CD4-positive, alpha-beta T cell treated with Interleukin-15 for 1 hour (primary cell): Measurements from ENCODE around the gene ZBTB8OS.
A peak's percentile ranks its signal among the peaks of the same experiment; 100 is the strongest.
"Not testable (repeated sequence)": the region's sequence is repeated elsewhere in the genome, so short reads cannot be mapped to it uniquely, and the experiment has no call there.

Experiments
- DNase-seq: peaks from one replicate; pipeline ENCODE4 v3.0.0-alpha.2; 2020

The ZBTB8OS gene

GRCh38 chr1:32647308-32648134, 2.8 kb downstream of the ZBTB8OS start:
- no peak for DNase-seq

GRCh38 chr1:32644426-32644825, 5.9 kb downstream of the ZBTB8OS start:
- no peak for DNase-seq

GRCh38 chr1:32642292-32642827, 8.0 kb downstream of the ZBTB8OS start:
- DNase-seq = not testable (repeated sequence)

- DNase-seq = no peak
Measured at GRCh38 chr1:32639489-32640075, 10.8 kb downstream of the ZBTB8OS start.

GRCh38 chr1:32636914-32637645, 13.3 kb downstream of the ZBTB8OS start:
- peak; percentile 48 for DNase-seq

- no peak for DNase-seq
Measured at GRCh38 chr1:32635508-32636277, 14.7 kb downstream of the ZBTB8OS start.

- DNase-seq = no peak
Measured at GRCh38 chr1:32632829-32633228, 17.5 kb downstream of the ZBTB8OS start.

- DNase-seq = not testable (repeated sequence)
Measured at GRCh38 chr1:32630173-32630572, 20.2 kb downstream of the ZBTB8OS start.

- peak; percentile 29 for DNase-seq
Measured at GRCh38 chr1:32627596-32628162, 22.7 kb downstream of the ZBTB8OS start.

GRCh38 chr1:32626176-32626575, 24.2 kb downstream of the ZBTB8OS start:
- DNase-seq = no peak

- no peak for DNase-seq
Measured at GRCh38 chr1:32623775-32624174, 26.6 kb downstream of the ZBTB8OS start.

- DNase-seq = no peak
Measured at GRCh38 chr1:32622806-32623681, 27.3 kb downstream of the ZBTB8OS start.

GRCh38 chr1:32622205-32622604, 28.1 kb downstream of the ZBTB8OS start:
- no peak for DNase-seq

- no peak for DNase-seq
Measured at GRCh38 chr1:32619701-32620485, 30.5 kb downstream of the ZBTB8OS start.

- DNase-seq = no peak
Measured at GRCh38 chr1:32618673-32619221, 31.6 kb downstream of the ZBTB8OS start.

- no peak for DNase-seq
Measured at GRCh38 chr1:32613472-32613871, 36.9 kb downstream of the ZBTB8OS start.

- DNase-seq = peak; percentile 65
Measured at GRCh38 chr1:32612189-32612881, 38.0 kb downstream of the ZBTB8OS start.

- DNase-seq = no peak
Measured at GRCh38 chr1:32611859-32612188, 38.5 kb downstream of the ZBTB8OS start.

GRCh38 chr1:32609180-32609579, 41.2 kb downstream of the ZBTB8OS start:
- DNase-seq = no peak
